K562 (cell line): Measurements from ENCODE around the gene SOAT2. TPM values are rescaled to one million over a fixed set of nuclear protein-coding genes. Genes with fewer than 3 reads are reported as not detected.

Experiments
- BDP1 ChIP-seq: IDR thresholded peaks from 3 replicates; pipeline ENCODE4 v1.6.1; 2011; ENCODE audit not compliant: insufficient read length, insufficient read depth
- DMBX1 ChIP-seq: fragments of 250-450 bp; sonication (Bioruptor Pico); IDR thresholded peaks from 2 replicates; pipeline ENCODE4 v1.8.0; 2022; ENCODE audit warnings: inconsistent platforms, mild to moderate bottlenecking, moderate library complexity, borderline replicate concordance
- GABPA ChIP-seq: fragments of 200-800 bp; sonication (Bioruptor generic); conservative IDR thresholded peaks from 2 replicates; pipeline ENCODE4 v1.6.1; 2016; ENCODE audit warnings: low read depth, missing genetic modification characterization, missing compliant biosample characterization
- HNRNPL ChIP-seq: fragments of 200-400 bp; formaldehyde crosslinking; IDR thresholded peaks from 2 replicates; pipeline ENCODE4 v1.6.1; 2017; ENCODE audit warnings: low read depth, mild to moderate bottlenecking, low read length
- NEUROD1 ChIP-seq: fragments of 150-350 bp; IDR thresholded peaks from 2 replicates; pipeline ENCODE4 v1.6.1; 2014; ENCODE audit warnings: borderline replicate concordance, low read length, low read depth; ENCODE audit not compliant: partially characterized antibody
- NR4A1 ChIP-seq, 2 experiments: fragments of 250-450 bp in 1 of 2; fragments of 450-650 bp in 1 of 2; sonication (Bioruptor Pico) in 1 of 2; IDR thresholded peaks; 2 replicates each; pipeline versions ENCODE4 v1.4.0 to v1.6.1; 2016 to 2020; ENCODE audit warnings: mild to moderate bottlenecking in 2 of 2, missing compliant biosample characterization in 1 of 2, missing genetic modification characterization in 1 of 2, moderate library complexity in 1 of 2
- PRDM10 ChIP-seq: fragments of 450-650 bp; IDR thresholded peaks from 2 replicates; pipeline ENCODE4 v1.6.1; 2018; ENCODE audit not compliant: partially characterized antibody
- PRPF4 ChIP-seq: fragments of 200-400 bp; formaldehyde crosslinking; IDR thresholded peaks from one replicate; pipeline ENCODE4 v1.6.1; 2017; ENCODE audit warnings: low read length, low read depth, mild to moderate bottlenecking; ENCODE audit not compliant: insufficient read depth, poor library complexity, severe bottlenecking
- SLC30A9 ChIP-seq: fragments of 250-450 bp; sonication (Bioruptor Pico); IDR thresholded peaks from 2 replicates; pipeline ENCODE4 v1.8.0; 2022; ENCODE audit warnings: mild to moderate bottlenecking, moderate library complexity
- SNRNP70 ChIP-seq: fragments of 200-400 bp; formaldehyde crosslinking; optimal IDR thresholded peaks from 2 replicates; pipeline ENCODE3; 2017; ENCODE audit warnings: low read depth, low read length
- STAT5B ChIP-seq: fragments of 250-450 bp; sonication (Bioruptor Pico); IDR thresholded peaks from 2 replicates; pipeline ENCODE4 v1.8.0; 2021; ENCODE audit warnings: mild to moderate bottlenecking, inconsistent platforms
- TAF7 ChIP-seq: fragments of 450-650 bp; IDR thresholded peaks from 2 replicates; pipeline ENCODE4 v1.6.1; 2016; ENCODE audit warnings: missing genetic modification characterization, missing compliant biosample characterization
- ZKSCAN8 ChIP-seq: fragments of 200-800 bp; sonication (Bioruptor generic); IDR thresholded peaks from 2 replicates; pipeline ENCODE4 v1.6.1; 2016; ENCODE audit warnings: missing genetic modification characterization, missing compliant biosample characterization
- ZNF134 ChIP-seq: fragments of 250-450 bp; sonication (Bioruptor Pico); conservative IDR thresholded peaks from 2 replicates; pipeline ENCODE4 v1.4.0; 2020
- ZNF140 ChIP-seq: fragments of 250-450 bp; sonication (Bioruptor Pico); IDR thresholded peaks from 2 replicates; pipeline ENCODE4 v1.8.0; 2021; ENCODE audit warnings: moderate library complexity, mild to moderate bottlenecking, inconsistent platforms
- ZNF165 ChIP-seq: fragments of 250-450 bp; sonication (Bioruptor Pico); IDR thresholded peaks from 2 replicates; pipeline ENCODE4 v1.4.0; 2020; ENCODE audit warnings: borderline replicate concordance
- ZNF24 ChIP-seq: fragments of 450-650 bp; IDR thresholded peaks from 2 replicates; pipeline ENCODE4 v1.6.1; 2016
- ZNF3 ChIP-seq: fragments of 250-450 bp; sonication (Bioruptor Pico); IDR thresholded peaks from 2 replicates; pipeline ENCODE4 v1.5.0; 2021; ENCODE audit warnings: mild to moderate bottlenecking, moderate library complexity
- ZNF76 ChIP-seq: fragments of 250-450 bp; sonication (Bioruptor Pico); IDR thresholded peaks from 2 replicates; pipeline ENCODE4 v1.4.0; 2020; ENCODE audit warnings: mild to moderate bottlenecking, moderate library complexity, borderline replicate concordance
- ZNF830 ChIP-seq: fragments of 250-450 bp; sonication (Bioruptor Pico); IDR thresholded peaks from 2 replicates; pipeline ENCODE4 v1.5.0; 2021; ENCODE audit warnings: mild to moderate bottlenecking
- ZZZ3 ChIP-seq: fragments of 450-650 bp; IDR thresholded peaks from 2 replicates; pipeline ENCODE4 v1.6.1; 2016; ENCODE audit warnings: antibody characterized with exemption, mild to moderate bottlenecking, moderate library complexity
- polyA plus RNA-seq, 8 experiments: library from polyadenylated mRNA; depleted of rRNA in 4 of 8; stranded (reverse) in 5 of 8; unstranded in 3 of 8; fragments of >200 nt; fragmentation: Nextera tagmentation in 2 of 8; fragmentation: Illumina TruSeq in 1 of 8; extraction: Ambion mirVana in 2 of 8; extraction: Trizol in 1 of 8; gene quantifications; 2 replicates each; pipeline versions ENCODE4 v1.2.1 to v1.2.3, GENCODE V29; 2011 to 2014; ENCODE audit warnings: inconsistent platforms in 1 of 8, missing spikeins in 1 of 8
- total RNA-seq, 7 experiments: library from RNA; depleted of rRNA in 6 of 7; stranded (reverse); fragments of >200 nt in 6 of 7; fragmentation: Illumina TruSeq in 2 of 7; extraction: Trizol in 2 of 7; gene quantifications; 2 replicates each; pipeline versions ENCODE4 v1.2.1 to v1.2.3, GENCODE V29; 2011 to 2021; ENCODE audit warnings: low replicate concordance in 1 of 7
- TF ChIP-seq, protein P1 (sequence below): sonication (generic); formaldehyde crosslinking; IDR thresholded peaks from 2 replicates; pipeline ENCODE4 v1.4.0; 2020; ENCODE audit warnings: mild to moderate bottlenecking, missing genetic modification reagents
- TF ChIP-seq, protein P2 (sequence below): fragments of 450-650 bp; formaldehyde crosslinking; IDR thresholded peaks from 2 replicates; pipeline ENCODE4 v1.4.0; 2022; ENCODE audit warnings: missing genetic modification characterization

SOAT2 gene
- total and polyA plus RNA-seq, 9 of the 15 experiments (the other 6 are each of a cell fraction or from before 2014, with no cell fraction given), result 0.04 TPM; not detected in 8

DNA sequence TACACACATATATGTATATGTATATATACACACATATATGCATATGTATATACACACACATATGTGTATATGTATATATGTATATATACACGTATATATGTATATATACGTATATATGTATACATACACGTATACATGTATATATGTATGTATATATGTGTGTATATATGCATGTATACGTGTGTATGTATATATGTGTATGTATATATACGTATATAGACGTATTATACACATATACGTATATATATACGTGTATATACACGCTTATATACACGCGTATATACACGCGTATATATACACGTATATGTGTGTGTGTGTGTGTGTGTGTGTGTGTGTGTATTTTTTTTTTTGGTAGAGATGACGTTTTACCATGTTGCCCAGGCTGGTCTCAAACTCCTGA lies 44.4 kb downstream of the SOAT2 start (continued):
- no peak for TF ChIP-seq NR4A1 (CRISPR knock-in tag; IDR thresholded peaks at IDR 0.05)
- TF ChIP-seq NR4A1 (tag; IDR thresholded peaks at IDR 0.05), result no peak
- no peak for TF ChIP-seq TAF7 (tag)
- no peak for TF ChIP-seq ZZZ3
- TF ChIP-seq SNRNP70, result no peak
- TF ChIP-seq ZNF3 (CRISPR knock-in tag), result no peak
- 0 out of 2 replicates have a peak, but pooled peaks have one; percentile 44 for TF ChIP-seq ZNF165
- TF ChIP-seq BDP1, result no peak
- peak; percentile 60; the same call in 1 of the 2 replicates for TF ChIP-seq STAT5B (CRISPR knock-in tag)
- TF ChIP-seq NEUROD1, result no peak
- no peak for TF ChIP-seq PRPF4
- TF ChIP-seq ZNF76 (CRISPR knock-in tag), result peak; percentile 95; the same call in 1 of the 2 replicates
- TF ChIP-seq, protein P1, sequence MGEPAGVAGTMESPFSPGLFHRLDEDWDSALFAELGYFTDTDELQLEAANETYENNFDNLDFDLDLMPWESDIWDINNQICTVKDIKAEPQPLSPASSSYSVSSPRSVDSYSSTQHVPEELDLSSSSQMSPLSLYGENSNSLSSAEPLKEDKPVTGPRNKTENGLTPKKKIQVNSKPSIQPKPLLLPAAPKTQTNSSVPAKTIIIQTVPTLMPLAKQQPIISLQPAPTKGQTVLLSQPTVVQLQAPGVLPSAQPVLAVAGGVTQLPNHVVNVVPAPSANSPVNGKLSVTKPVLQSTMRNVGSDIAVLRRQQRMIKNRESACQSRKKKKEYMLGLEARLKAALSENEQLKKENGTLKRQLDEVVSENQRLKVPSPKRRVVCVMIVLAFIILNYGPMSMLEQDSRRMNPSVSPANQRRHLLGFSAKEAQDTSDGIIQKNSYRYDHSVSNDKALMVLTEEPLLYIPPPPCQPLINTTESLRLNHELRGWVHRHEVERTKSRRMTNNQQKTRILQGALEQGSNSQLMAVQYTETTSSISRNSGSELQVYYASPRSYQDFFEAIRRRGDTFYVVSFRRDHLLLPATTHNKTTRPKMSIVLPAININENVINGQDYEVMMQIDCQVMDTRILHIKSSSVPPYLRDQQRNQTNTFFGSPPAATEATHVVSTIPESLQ (CRISPR knock-in tag), result no peak
- TF ChIP-seq, protein P2, sequence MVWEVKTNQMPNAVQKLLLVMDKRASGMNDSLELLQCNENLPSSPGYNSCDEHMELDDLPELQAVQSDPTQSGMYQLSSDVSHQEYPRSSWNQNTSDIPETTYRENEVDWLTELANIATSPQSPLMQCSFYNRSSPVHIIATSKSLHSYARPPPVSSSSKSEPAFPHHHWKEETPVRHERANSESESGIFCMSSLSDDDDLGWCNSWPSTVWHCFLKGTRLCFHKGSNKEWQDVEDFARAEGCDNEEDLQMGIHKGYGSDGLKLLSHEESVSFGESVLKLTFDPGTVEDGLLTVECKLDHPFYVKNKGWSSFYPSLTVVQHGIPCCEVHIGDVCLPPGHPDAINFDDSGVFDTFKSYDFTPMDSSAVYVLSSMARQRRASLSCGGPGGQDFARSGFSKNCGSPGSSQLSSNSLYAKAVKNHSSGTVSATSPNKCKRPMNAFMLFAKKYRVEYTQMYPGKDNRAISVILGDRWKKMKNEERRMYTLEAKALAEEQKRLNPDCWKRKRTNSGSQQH (CRISPR knock-in tag), result no peak
- no peak for TF ChIP-seq ZNF134 (CRISPR knock-in tag)
- no peak for TF ChIP-seq GABPA (tag)
- no peak for TF ChIP-seq DMBX1 (CRISPR knock-in tag)
- TF ChIP-seq SLC30A9 (CRISPR knock-in tag), result peak; percentile 99
- no peak for TF ChIP-seq ZKSCAN8 (CRISPR knock-in tag)
- peak; percentile 96 for TF ChIP-seq ZNF140 (CRISPR knock-in tag)
- no peak for TF ChIP-seq ZNF24
- TF ChIP-seq PRDM10, result no peak
- no peak for TF ChIP-seq HNRNPL
- no peak for TF ChIP-seq ZNF830 (CRISPR knock-in tag)
